Kidney (tissue), 14 donors: ENCODE measurements around the gene GNA12. TPM values are rescaled to one million over a fixed set of nuclear protein-coding genes. Genes with fewer than 3 reads are reported as not detected.

Source experiments
- DNase-seq, 5 donors: peaks; one replicate each; pipeline ENCODE4 v3.0.0-alpha.2; 2013 to 2020
- FAIRE-seq: peaks from 2 replicates; lab custom pipeline; 2012; peaks lifted over from hg19 to GRCh38; lab: Jason Lieb, UNC
- H3K27ac ChIP-seq, 2 donors: one replicate each; pipeline ENCODE4 v1.7.0; 2013; ENCODE audit warnings: low read depth in 2 of 2, low read length in 2 of 2, inconsistent platforms in 1 of 2
- H3K27me3 ChIP-seq: one replicate; pipeline ENCODE4 v1.7.1; 2013; ENCODE audit warnings: low read length, inconsistent platforms; ENCODE audit not compliant: control insufficient read depth, insufficient read depth
- H3K36me3 ChIP-seq, 3 donors: one replicate each; pipeline versions ENCODE4 v1.7.0 to v1.7.1; 2013; ENCODE audit warnings: low read length in 3 of 3, control low read depth in 1 of 3, inconsistent platforms in 1 of 3; ENCODE audit not compliant: insufficient read depth in 3 of 3, control insufficient read depth in 2 of 3
- H3K4me1 ChIP-seq, 3 donors: one replicate each; pipeline versions ENCODE4 v1.7.0 to v1.7.1; 2013; ENCODE audit warnings: low read length in 3 of 3, inconsistent platforms in 1 of 3, low read depth in 1 of 3; ENCODE audit not compliant: control insufficient read depth in 2 of 3, insufficient read depth in 2 of 3
- H3K4me3 ChIP-seq, 3 donors: one replicate each; pipeline versions ENCODE4 v1.7.0 to v1.8.1; 2013; ENCODE audit warnings: low read length in 3 of 3, control low read depth in 1 of 3, inconsistent platforms in 1 of 3
- H3K9ac ChIP-seq, 3 donors: one replicate each; pipeline versions ENCODE4 v1.7.0 to v1.7.1; 2013; ENCODE audit warnings: low read length in 3 of 3, control low read depth in 1 of 3, inconsistent platforms in 1 of 3
- H3K9me3 ChIP-seq, 3 donors: one replicate each; pipeline versions ENCODE4 v1.7.0 to v1.7.1; 2013; ENCODE audit warnings: low read length in 3 of 3, control low read depth in 1 of 3, inconsistent platforms in 1 of 3; ENCODE audit not compliant: control insufficient read depth in 2 of 3, insufficient read depth in 1 of 3
- CTCF ChIP-seq: IDR thresholded peaks from 3 replicates; pipeline ENCODE4 v1.5.1; 2012; ENCODE audit warnings: mild to moderate bottlenecking, moderate library complexity, borderline replicate concordance; ENCODE audit not compliant: insufficient read depth; ENCODE audit errors: extremely low read depth
- intact Hi-C: fragments of 100-400 bp; cut with DNase I; formaldehyde crosslinking; loops from one replicate; pipeline ENCODE4 v1.11.1; 2022
- polyA plus RNA-seq: library from polyadenylated mRNA; stranded (reverse); fragments of 350-450 nt; fragmentation: Illumina TruSeq; extraction: RNeasy Lipid Tissue Mini Kit (QIAGEN cat#74804); gene quantifications from one replicate; pipeline ENCODE4 v1.2.3, GENCODE V29; 2014; ENCODE audit warnings: low read depth, low replicate concordance; ENCODE audit not compliant: insufficient read depth
- total RNA-seq: library from RNA; stranded (reverse); fragmentation: NEBNext Ultra II Directional; extraction: Animal tissue kit (Norgen Biotek cat#: 25700); gene quantifications from one replicate; pipeline ENCODE4 v1.2.1, GENCODE V29; 2021
- donor health status: control.
- donor health status: control.
- donor health status: control.
- donor health status: control.
- donor health status: control.
- donor health status: DM: yes; HTN: yes; CAD: no.
- donor health status: Normal renal cell carcinoma (clear cell type).

The GNA12 gene
- total and polyA plus RNA-seq, 2 donors from 2014 or later, result 16.5 to 41.1 TPM

GRCh38 chr7:2810682-2811415, 33.3 kb downstream of the GNA12 start:
- no peak for DNase-seq
- intact Hi-C loops, result no loop called here
- no peak for FAIRE-seq
- peaks cover 0 to 14% (median 6%) of the 10 kb centered on the region in 3 donors for H3K4me1 ChIP-seq
- no peaks in the 10 kb centered on the region for H3K36me3 ChIP-seq
- H3K9me3 ChIP-seq, result no peaks in the 10 kb centered on the region
- peak overlapping the region in 1 of 2 donors; percentile 17 for H3K27ac ChIP-seq
- H3K9ac ChIP-seq, result no peak overlapping the region
- H3K4me3 ChIP-seq, result no peak overlapping the region
- no peaks in the 10 kb centered on the region for H3K27me3 ChIP-seq
- no peak for TF ChIP-seq CTCF

- H3K9me3 ChIP-seq, result no peaks in the 10 kb centered on the region
- H3K4me3 ChIP-seq, result no peak overlapping the region
- H3K9ac ChIP-seq, result no peak overlapping the region
- intact Hi-C loops, result no loop called here
- no peaks in the 10 kb centered on the region for H3K27me3 ChIP-seq
- no peak for DNase-seq
- peak overlapping the region in 1 of 2 donors; percentile 17 for H3K27ac ChIP-seq
- TF ChIP-seq CTCF, result no peak
- peaks cover 0 to 14% (median 6%) of the 10 kb centered on the region in 3 donors for H3K4me1 ChIP-seq
- no peaks in the 10 kb centered on the region for H3K36me3 ChIP-seq
- no peak for FAIRE-seq
Observed at GRCh38 chr7:2809903-2810625, 34.0 kb downstream of the GNA12 start.

GRCh38 chr7:2808891-2809665, 35.0 kb downstream of the GNA12 start:
- H3K9me3 ChIP-seq, result no peaks in the 10 kb centered on the region
- H3K27ac ChIP-seq, result no peak overlapping the region
- no peaks in the 10 kb centered on the region for H3K27me3 ChIP-seq
- no peak overlapping the region for H3K9ac ChIP-seq
- DNase-seq, result no peak
- FAIRE-seq, result no peak
- H3K36me3 ChIP-seq, result no peaks in the 10 kb centered on the region
- no peak overlapping the region for H3K4me3 ChIP-seq
- no peak for TF ChIP-seq CTCF
- H3K4me1 ChIP-seq, result peaks cover 0 to 11% (median 6%) of the 10 kb centered on the region in 3 donors
- intact Hi-C loops, result no loop called here
